NCI-H187 treated with DMSO at 0.1 percent for 48 hours (cell line): ENCODE measurements around the gene OPRM1.

ENCODE experiments used
- DNase-seq: peaks from one replicate; lab custom pipeline; 2025; lab: John Stamatoyannopoulos, UW

Gene OPRM1

GRCh38 chr6:154206141-154206540 is 167.1 kb downstream of the OPRM1 start:
- no peak for DNase-seq

GRCh38 chr6:154206996-154207395 is 168.0 kb downstream of the OPRM1 start:
- no peak for DNase-seq

GRCh38 chr6:154209555-154209954 is 170.5 kb downstream of the OPRM1 start:
- DNase-seq: no peak

GRCh38 chr6:154210678-154211077 is 171.6 kb downstream of the OPRM1 start:
- DNase-seq: no peak

GRCh38 chr6:154213782-154214181 is 174.7 kb downstream of the OPRM1 start:
- no peak for DNase-seq

GRCh38 chr6:154218301-154218700 is 179.3 kb downstream of the OPRM1 start:
- no peak for DNase-seq

GRCh38 chr6:154218787-154219186 is 179.7 kb downstream of the OPRM1 start:
- DNase-seq: no peak

- DNase-seq: no peak
Measured at GRCh38 chr6:154219250-154219649, 180.2 kb downstream of the OPRM1 start.

- DNase-seq: no peak
Measured at GRCh38 chr6:154222716-154223115, 183.7 kb downstream of the OPRM1 start.

- DNase-seq: no peak
Measured at GRCh38 chr6:154223296-154223695, 184.3 kb downstream of the OPRM1 start.

GRCh38 chr6:154226461-154226860 is 187.4 kb downstream of the OPRM1 start:
- no peak for DNase-seq

- no peak for DNase-seq
Measured at GRCh38 chr6:154227862-154228520, 189.0 kb downstream of the OPRM1 start.

- no peak for DNase-seq
Measured at GRCh38 chr6:154228521-154228905, 189.5 kb downstream of the OPRM1 start.

- DNase-seq: no peak
Measured at GRCh38 chr6:154229786-154230185, 190.7 kb downstream of the OPRM1 start.

GRCh38 chr6:154230393-154230792 is 191.4 kb downstream of the OPRM1 start:
- DNase-seq: no peak

- DNase-seq: no peak
Measured at GRCh38 chr6:154230910-154231595, 192.0 kb downstream of the OPRM1 start.

GRCh38 chr6:154232013-154232910 is 193.2 kb downstream of the OPRM1 start:
- no peak for DNase-seq

GRCh38 chr6:154233383-154233782 is 194.3 kb downstream of the OPRM1 start:
- no peak for DNase-seq

GRCh38 chr6:154234019-154234772 is 195.2 kb downstream of the OPRM1 start:
- no peak for DNase-seq

- DNase-seq: no peak
Measured at GRCh38 chr6:154236646-154237301, 197.7 kb downstream of the OPRM1 start.

GRCh38 chr6:154238831-154239230 is 199.8 kb downstream of the OPRM1 start:
- no peak for DNase-seq

GRCh38 chr6:154239392-154239791 is 200.4 kb downstream of the OPRM1 start:
- DNase-seq: no peak
